Astrocyte (in vitro differentiated cells and primary cell): ENCODE data around the gene PPAN. TPM values are rescaled to one million over a fixed set of nuclear protein-coding genes. Genes with fewer than 3 reads are reported as not detected.

Source experiments
- DNase-seq: peaks from one replicate; pipeline ENCODE4 v3.0.0-alpha.2; 2010; ENCODE audit warnings: low read depth
- FAIRE-seq: peaks from 2 replicates; lab custom pipeline; 2011; peaks lifted over from hg19 to GRCh38; lab: Jason Lieb, UNC
- H2AFZ ChIP-seq: 2 replicates; pipeline ENCODE4 v1.6.0; 2012; ENCODE audit warnings: low read depth, low read length, inconsistent platforms
- H3K27ac ChIP-seq: 2 replicates; pipeline ENCODE4 v1.5.1; 2011; ENCODE audit warnings: low read depth, low read length, inconsistent platforms
- H3K27me3 ChIP-seq: 2 replicates; pipeline ENCODE4 v1.6.0; 2011; ENCODE audit warnings: low read length, inconsistent platforms; ENCODE audit not compliant: insufficient read depth
- H3K36me3 ChIP-seq: 2 replicates; pipeline ENCODE4 v1.5.1; 2011; ENCODE audit warnings: low read length, inconsistent platforms; ENCODE audit not compliant: insufficient read depth
- H3K4me1 ChIP-seq: 2 replicates; pipeline ENCODE4 v1.5.1; 2011; ENCODE audit warnings: low read length, inconsistent platforms; ENCODE audit not compliant: insufficient read depth
- H3K4me2 ChIP-seq: 2 replicates; pipeline ENCODE4 v1.6.0; 2012; ENCODE audit warnings: low read length, inconsistent platforms
- H3K4me3 ChIP-seq: 2 replicates; pipeline ENCODE4 v1.5.1; 2011; ENCODE audit warnings: low read depth, mild to moderate bottlenecking, low read length, inconsistent platforms; ENCODE audit not compliant: insufficient read depth
- H3K79me2 ChIP-seq: 2 replicates; pipeline ENCODE4 v1.6.0; 2012; ENCODE audit warnings: mild to moderate bottlenecking, low read length, inconsistent platforms; ENCODE audit not compliant: insufficient read depth
- H3K9ac ChIP-seq: 2 replicates; pipeline ENCODE4 v1.6.0; 2012; ENCODE audit warnings: mild to moderate bottlenecking, low read length, inconsistent platforms
- H3K9me3 ChIP-seq: 2 replicates; pipeline ENCODE4 v1.5.1; 2012; ENCODE audit warnings: low read depth, mild to moderate bottlenecking, low read length, inconsistent platforms; ENCODE audit not compliant: insufficient read depth
- H4K20me1 ChIP-seq: 2 replicates; pipeline ENCODE4 v1.6.0; 2012; ENCODE audit warnings: low read length, inconsistent platforms; ENCODE audit not compliant: insufficient read depth
- H3K27ac Mint-ChIP-seq: one replicate; pipeline ENCODE4 v1.8.0; 2021; ENCODE audit warnings: mild to moderate bottlenecking, mixed read lengths; ENCODE audit not compliant: unreplicated experiment
- H3K27me3 Mint-ChIP-seq: one replicate; pipeline ENCODE4 v1.8.0; 2021; ENCODE audit warnings: low read depth, mixed read lengths; ENCODE audit not compliant: unreplicated experiment
- H3K36me3 Mint-ChIP-seq: one replicate; pipeline ENCODE4 v1.8.0; 2021; ENCODE audit warnings: low read depth, mixed read lengths; ENCODE audit not compliant: unreplicated experiment
- H3K4me1 Mint-ChIP-seq: one replicate; pipeline ENCODE4 v1.8.0; 2021; ENCODE audit warnings: low read depth, mixed read lengths; ENCODE audit not compliant: unreplicated experiment
- H3K4me3 Mint-ChIP-seq: one replicate; pipeline ENCODE4 v1.8.0; 2021; ENCODE audit warnings: mild to moderate bottlenecking, moderate library complexity, mixed read lengths; ENCODE audit not compliant: unreplicated experiment
- H3K9me3 Mint-ChIP-seq: one replicate; pipeline ENCODE4 v1.8.0; 2021; ENCODE audit warnings: mild to moderate bottlenecking, mixed read lengths; ENCODE audit not compliant: unreplicated experiment
- EZH2 ChIP-seq: IDR thresholded peaks from 2 replicates; pipeline ENCODE4 v1.6.1; 2012; ENCODE audit warnings: mild to moderate bottlenecking, low read length, inconsistent platforms; ENCODE audit not compliant: insufficient read depth
- total RNA-seq: library from RNA; stranded (reverse); gene quantifications from 2 replicates; pipeline ENCODE4 v1.2.1, GENCODE V29; 2021
- TF ChIP-seq, protein P1 (sequence below): IDR thresholded peaks from 2 replicates; pipeline ENCODE4 v1.5.1; 2011; ENCODE audit warnings: low read depth, mild to moderate bottlenecking, inconsistent platforms, low read length, moderate library complexity; ENCODE audit not compliant: insufficient read depth

The PPAN gene
- total RNA-seq, 1 donor from 2014 or later = 55.6 TPM

DNA sequence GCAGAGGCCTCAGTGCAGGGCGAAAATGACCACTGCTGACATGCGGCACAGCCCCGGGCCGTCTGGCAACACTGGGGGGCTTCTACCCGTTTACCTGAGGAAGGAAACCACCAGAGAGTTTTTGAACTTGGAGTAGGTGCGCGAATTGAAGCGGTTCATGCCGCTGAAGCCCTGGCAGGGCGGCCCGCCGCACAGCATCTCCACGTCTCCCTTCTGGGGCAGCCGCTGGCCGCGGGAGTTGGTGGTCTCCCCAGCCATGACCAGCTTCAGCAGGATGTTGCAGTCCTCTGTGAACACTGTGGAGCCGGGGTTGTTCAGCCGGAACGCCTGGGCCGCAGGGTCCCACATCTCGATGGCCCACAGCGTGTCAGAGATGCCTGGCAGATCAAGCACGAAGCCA is 33.8 kb downstream of the PPAN start:
- Mint-ChIP-seq H3K27ac (no peak overlapping the region), H3K4me1 (no peaks in the 10 kb centered on the region), H3K4me3 (no peak overlapping the region), H3K27me3 (no peaks in the 10 kb centered on the region), H3K9me3 (no peaks in the 10 kb centered on the region), H3K36me3 (peaks cover 5% of the 10 kb centered on the region)
- no peaks in the 10 kb centered on the region for H3K79me2 ChIP-seq
- no peak for TF ChIP-seq EZH2
- TF ChIP-seq, protein P1, sequence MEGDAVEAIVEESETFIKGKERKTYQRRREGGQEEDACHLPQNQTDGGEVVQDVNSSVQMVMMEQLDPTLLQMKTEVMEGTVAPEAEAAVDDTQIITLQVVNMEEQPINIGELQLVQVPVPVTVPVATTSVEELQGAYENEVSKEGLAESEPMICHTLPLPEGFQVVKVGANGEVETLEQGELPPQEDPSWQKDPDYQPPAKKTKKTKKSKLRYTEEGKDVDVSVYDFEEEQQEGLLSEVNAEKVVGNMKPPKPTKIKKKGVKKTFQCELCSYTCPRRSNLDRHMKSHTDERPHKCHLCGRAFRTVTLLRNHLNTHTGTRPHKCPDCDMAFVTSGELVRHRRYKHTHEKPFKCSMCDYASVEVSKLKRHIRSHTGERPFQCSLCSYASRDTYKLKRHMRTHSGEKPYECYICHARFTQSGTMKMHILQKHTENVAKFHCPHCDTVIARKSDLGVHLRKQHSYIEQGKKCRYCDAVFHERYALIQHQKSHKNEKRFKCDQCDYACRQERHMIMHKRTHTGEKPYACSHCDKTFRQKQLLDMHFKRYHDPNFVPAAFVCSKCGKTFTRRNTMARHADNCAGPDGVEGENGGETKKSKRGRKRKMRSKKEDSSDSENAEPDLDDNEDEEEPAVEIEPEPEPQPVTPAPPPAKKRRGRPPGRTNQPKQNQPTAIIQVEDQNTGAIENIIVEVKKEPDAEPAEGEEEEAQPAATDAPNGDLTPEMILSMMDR = no peak
- H3K27me3 ChIP-seq = no peaks in the 10 kb centered on the region
- H3K9ac ChIP-seq = no peak overlapping the region
- H3K9me3 ChIP-seq = no peaks in the 10 kb centered on the region
- peaks cover 33% of the 10 kb centered on the region for H3K36me3 ChIP-seq
- H3K4me1 ChIP-seq = no peaks in the 10 kb centered on the region
- H2AFZ ChIP-seq = no peak overlapping the region
- no peak overlapping the region for H3K4me2 ChIP-seq
- H3K27ac ChIP-seq = no peak overlapping the region
- FAIRE-seq (no peak), DNase-seq (no peak)
- H3K4me3 ChIP-seq = no peak overlapping the region
- H4K20me1 ChIP-seq = peaks cover 12% of the 10 kb centered on the region

DNA sequence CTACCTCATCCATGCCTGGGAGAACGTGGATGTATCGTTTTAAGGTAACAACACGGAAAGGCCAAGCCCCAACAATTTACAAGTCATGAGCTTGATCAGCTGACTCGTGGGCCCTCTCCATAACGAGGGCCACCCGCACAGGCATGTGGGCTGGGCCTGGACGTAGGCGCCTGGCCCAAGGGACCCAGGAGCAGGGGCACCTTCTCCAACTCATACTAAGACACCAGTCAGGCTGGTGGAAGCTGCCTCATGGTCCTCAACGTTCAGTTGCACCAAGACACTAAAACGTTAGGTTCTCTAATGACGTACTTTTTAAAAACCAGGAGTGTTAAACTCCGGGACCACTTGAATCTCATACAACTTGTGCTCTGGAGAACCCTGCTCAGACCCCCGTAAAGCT is 35.3 kb downstream of the PPAN start:
- H3K36me3 ChIP-seq = peaks cover 39% of the 10 kb centered on the region
- no peak overlapping the region for H3K9ac ChIP-seq
- H4K20me1 ChIP-seq = peaks cover 21% of the 10 kb centered on the region
- H2AFZ ChIP-seq = no peak overlapping the region
- H3K9me3 Mint-ChIP-seq = no peaks in the 10 kb centered on the region
- DNase-seq = no peak
- H3K36me3 Mint-ChIP-seq = peaks cover 10% of the 10 kb centered on the region
- no peak overlapping the region for H3K4me3 ChIP-seq
- no peaks in the 10 kb centered on the region for H3K27me3 ChIP-seq
- H3K4me3 Mint-ChIP-seq = no peak overlapping the region
- no peak overlapping the region for H3K27ac Mint-ChIP-seq
- H3K9me3 ChIP-seq = no peaks in the 10 kb centered on the region
- no peak for TF ChIP-seq EZH2
- TF ChIP-seq, protein P1 = no peak
- FAIRE-seq = no peak
- no peaks in the 10 kb centered on the region for H3K27me3 Mint-ChIP-seq
- no peaks in the 10 kb centered on the region for H3K4me1 Mint-ChIP-seq
- H3K27ac ChIP-seq = no peak overlapping the region
- no peaks in the 10 kb centered on the region for H3K79me2 ChIP-seq
- no peaks in the 10 kb centered on the region for H3K4me1 ChIP-seq
- H3K4me2 ChIP-seq = no peak overlapping the region

DNA sequence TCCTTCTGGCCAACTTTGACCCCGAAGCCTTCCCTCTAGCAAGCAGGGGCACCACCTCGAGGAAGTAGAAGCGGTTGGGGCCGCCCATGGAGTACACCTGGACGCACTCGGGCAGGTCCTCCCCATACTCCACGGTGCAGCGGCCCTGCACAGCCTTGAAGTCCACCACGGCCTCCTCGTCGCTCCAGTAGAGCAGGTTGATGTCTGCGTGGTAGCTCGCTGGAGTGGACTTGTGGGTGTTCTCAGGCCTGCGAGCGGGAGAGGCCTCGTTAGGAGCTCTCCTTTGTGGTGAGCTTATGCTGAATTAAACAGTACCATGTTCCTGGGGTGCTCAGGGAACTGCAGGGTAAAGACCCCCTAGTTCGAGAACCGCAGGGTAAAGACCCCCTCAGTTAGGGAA is 35.8 kb downstream of the PPAN start:
- no peak overlapping the region for H3K9ac ChIP-seq
- H3K36me3 ChIP-seq = peaks cover 44% of the 10 kb centered on the region
- peaks cover 12% of the 10 kb centered on the region for H3K36me3 Mint-ChIP-seq
- no peak overlapping the region for H3K27ac ChIP-seq
- no peak overlapping the region for H3K4me3 Mint-ChIP-seq
- H3K27me3 Mint-ChIP-seq = no peaks in the 10 kb centered on the region
- no peak overlapping the region for H3K27ac Mint-ChIP-seq
- no peaks in the 10 kb centered on the region for H3K4me1 ChIP-seq
- no peaks in the 10 kb centered on the region for H3K27me3 ChIP-seq
- no peaks in the 10 kb centered on the region for H3K79me2 ChIP-seq
- H3K4me3 ChIP-seq = no peak overlapping the region
- H3K9me3 ChIP-seq = no peaks in the 10 kb centered on the region
- H4K20me1 ChIP-seq = peaks cover 23% of the 10 kb centered on the region
- no peak for TF ChIP-seq EZH2
- DNase-seq = no peak
- no peak for FAIRE-seq
- no peaks in the 10 kb centered on the region for H3K4me1 Mint-ChIP-seq
- no peak overlapping the region for H3K4me2 ChIP-seq
- H3K9me3 Mint-ChIP-seq = no peaks in the 10 kb centered on the region
- H2AFZ ChIP-seq = no peak overlapping the region
